H7 (cell line): ENCODE results near the gene LPIN2. TPM values are rescaled to one million over a fixed set of nuclear protein-coding genes. Genes with fewer than 3 reads are reported as not detected.
A peak's percentile ranks its signal among the peaks of the same experiment; 100 is the strongest.
"Not testable (repeated sequence)": the region's sequence is repeated elsewhere in the genome, so short reads cannot be mapped to it uniquely, and the experiment has no call there.

ENCODE experiments used
- DNase-seq: peaks from one replicate; pipeline ENCODE4 v3.0.0; 2012
- H3K27me3 ChIP-seq: 2 replicates; pipeline ENCODE4 v1.6.0; 2011; ENCODE audit warnings: mild to moderate bottlenecking, low read length; ENCODE audit not compliant: control insufficient read depth, insufficient read depth
- H3K36me3 ChIP-seq: replicated peaks from 2 replicates; pipeline ENCODE4 v1.5.1; 2011; ENCODE audit warnings: low read length; ENCODE audit not compliant: control insufficient read depth, insufficient read depth
- H3K4me3 ChIP-seq: 2 replicates; pipeline ENCODE4 v1.5.1; 2011; ENCODE audit warnings: low read depth, mild to moderate bottlenecking, control low read depth, low read length, moderate library complexity; ENCODE audit not compliant: insufficient read depth
- total RNA-seq: library from RNA; depleted of rRNA; stranded (reverse); fragments of >200 nt; shearing (Covaris generic); gene quantifications from 2 replicates; pipeline ENCODE4 v1.2.3, GENCODE V29; 2014

LPIN2 gene
- total RNA-seq, 1 experiment from 2014 or later = 10.8 TPM

- not testable (repeated sequence) for H3K4me3 ChIP-seq, H3K27me3 ChIP-seq, DNase-seq, H3K36me3 ChIP-seq
Observed at GRCh38 chr18:3003766-3004165, 9.2 kb downstream of the LPIN2 start.

GRCh38 chr18:3002732-3003131, 10.2 kb downstream of the LPIN2 start:
- Histone ChIP-seq H3K4me3 (no peak overlapping the region), H3K36me3 (peaks cover 2% of the 10 kb centered on the region), H3K27me3 (no peaks in the 10 kb centered on the region)
- no peak for DNase-seq

GRCh38 chr18:2998644-2999043, 14.3 kb downstream of the LPIN2 start:
- Histone ChIP-seq H3K27me3 (no peaks in the 10 kb centered on the region), H3K4me3 (no peak overlapping the region), H3K36me3 (no peaks in the 10 kb centered on the region)
- no peak for DNase-seq

GRCh38 chr18:2997846-2998564, 14.9 kb downstream of the LPIN2 start:
- DNase-seq = no peak
- Histone ChIP-seq H3K4me3 (no peak overlapping the region), H3K36me3 (no peaks in the 10 kb centered on the region), H3K27me3 (no peaks in the 10 kb centered on the region)

GRCh38 chr18:2997429-2997828, 15.5 kb downstream of the LPIN2 start:
- H3K36me3 ChIP-seq = no peaks in the 10 kb centered on the region
- DNase-seq = no peak
- H3K27me3 ChIP-seq = no peaks in the 10 kb centered on the region
- no peak overlapping the region for H3K4me3 ChIP-seq

- Histone ChIP-seq H3K36me3 (no peaks in the 10 kb centered on the region), H3K27me3 (no peaks in the 10 kb centered on the region), H3K4me3 (no peak overlapping the region)
- DNase-seq = peak; percentile 47
Observed at GRCh38 chr18:2994603-2995432, 18.1 kb downstream of the LPIN2 start.

- Histone ChIP-seq H3K27me3 (no peaks in the 10 kb centered on the region), H3K4me3 (no peak overlapping the region), H3K36me3 (no peaks in the 10 kb centered on the region)
- no peak for DNase-seq
Observed at GRCh38 chr18:2994020-2994589, 18.8 kb downstream of the LPIN2 start.

- H3K4me3 ChIP-seq = no peak overlapping the region
- no peaks in the 10 kb centered on the region for H3K27me3 ChIP-seq
- DNase-seq = no peak
- no peaks in the 10 kb centered on the region for H3K36me3 ChIP-seq
Observed at GRCh38 chr18:2992995-2993877, 19.7 kb downstream of the LPIN2 start.

GRCh38 chr18:2990956-2991640, 21.8 kb downstream of the LPIN2 start:
- DNase-seq = no peak
- no peak overlapping the region for H3K4me3 ChIP-seq
- no peaks in the 10 kb centered on the region for H3K27me3 ChIP-seq
- no peaks in the 10 kb centered on the region for H3K36me3 ChIP-seq

- DNase-seq = no peak
- no peaks in the 10 kb centered on the region for H3K27me3 ChIP-seq
- H3K36me3 ChIP-seq = no peaks in the 10 kb centered on the region
- no peak overlapping the region for H3K4me3 ChIP-seq
Observed at GRCh38 chr18:2987876-2988790, 24.8 kb downstream of the LPIN2 start.

GRCh38 chr18:2986150-2986865, 26.6 kb downstream of the LPIN2 start:
- no peaks in the 10 kb centered on the region for H3K27me3 ChIP-seq
- no peak overlapping the region for H3K4me3 ChIP-seq
- no peaks in the 10 kb centered on the region for H3K36me3 ChIP-seq
- no peak for DNase-seq

- H3K27me3 ChIP-seq = no peaks in the 10 kb centered on the region
- no peaks in the 10 kb centered on the region for H3K36me3 ChIP-seq
- H3K4me3 ChIP-seq = no peak overlapping the region
- DNase-seq = no peak
Observed at GRCh38 chr18:2985628-2986027, 27.3 kb downstream of the LPIN2 start.
